Measurements from ENCODE around the gene MZF1.

GRCh38 chr19:58550362-58551122 lies 22.6 kb downstream of the MZF1 start:
- TF ChIP-seq CTCF (IDR thresholded peaks at IDR 0.05; ENCODE audit: low read depth, low read length, missing input control) (no peak), EGR1 (IDR thresholded peaks at IDR 0.05; ENCODE audit: low read depth in 2 of 2) (no peak), RAD21 (IDR thresholded peaks at IDR 0.05) (no peak)
